ENCODE data around the gene CHI3L1.

- no peak for TF ChIP-seq POLR2AphosphoS5 (IDR thresholded peaks at IDR 0.05)
- TF ChIP-seq CTCF (IDR thresholded peaks at IDR 0.05): no peak
- no peak for TF ChIP-seq POLR2A (IDR thresholded peaks at IDR 0.05)
These were observed 6.9 kb downstream of the CHI3L1 start for GRCh38 chr1:203179667-203180005.
